Retinal pigment epithelial cell (primary cell): ENCODE results near the gene RPL9.
A peak's percentile ranks its signal among the peaks of the same experiment; 100 is the strongest.
"Not testable (repeated sequence)": the region's sequence is repeated elsewhere in the genome, so short reads cannot be mapped to it uniquely, and the experiment has no call there.

ENCODE experiments used
- DNase-seq: peaks from one replicate; pipeline ENCODE4 v3.0.0-alpha.2; 2010; ENCODE audit warnings: low read depth
- H3K4me3 ChIP-seq: 2 replicates; pipeline ENCODE4 v1.5.1; 2011; ENCODE audit warnings: mild to moderate bottlenecking, low read length, control low read depth, moderate library complexity
- TF ChIP-seq, protein P1 (sequence below): conservative IDR thresholded peaks from 2 replicates; pipeline ENCODE4 v1.5.1; 2011; ENCODE audit warnings: low read depth, low read length, control low read depth, inconsistent platforms

Gene RPL9

DNA sequence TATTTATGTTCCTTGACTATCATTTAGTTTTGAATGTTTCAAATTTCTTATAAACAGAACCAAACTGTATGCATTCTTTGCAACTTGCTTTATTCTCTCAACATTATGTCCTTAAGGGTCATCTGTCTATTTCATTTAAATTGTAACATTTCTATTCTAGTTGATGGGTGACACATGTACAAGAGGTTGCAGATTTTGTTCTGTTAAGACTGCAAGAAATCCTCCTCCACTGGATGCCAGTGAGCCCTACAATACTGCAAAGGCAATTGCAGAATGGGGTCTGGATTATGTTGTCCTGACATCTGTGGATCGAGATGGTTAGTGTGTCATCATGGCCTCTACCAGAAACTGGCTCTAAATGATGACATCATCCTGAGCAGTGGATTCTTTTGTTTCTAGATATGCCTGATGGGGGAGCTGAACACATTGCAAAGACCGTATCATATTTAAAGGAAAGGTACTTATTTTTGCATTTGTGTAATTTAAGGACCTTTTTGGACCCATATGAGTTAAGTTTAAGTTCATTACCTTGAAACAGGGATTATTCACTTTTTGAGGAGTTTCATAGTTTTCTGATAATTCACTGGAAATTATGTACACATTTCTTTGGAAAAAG lies 6.3 kb upstream of the RPL9 start:
- DNase-seq: no peak

GRCh38 chr4:39458161-39458504 lies 589 bp downstream of the RPL9 start:
- H3K4me3 ChIP-seq: peak overlapping the region; percentile 98
- DNase-seq: not testable (repeated sequence)

More for the DNA sequence above, 6.3 kb upstream of the RPL9 start:
- no peak overlapping the region for H3K4me3 ChIP-seq
- TF ChIP-seq, protein P1, sequence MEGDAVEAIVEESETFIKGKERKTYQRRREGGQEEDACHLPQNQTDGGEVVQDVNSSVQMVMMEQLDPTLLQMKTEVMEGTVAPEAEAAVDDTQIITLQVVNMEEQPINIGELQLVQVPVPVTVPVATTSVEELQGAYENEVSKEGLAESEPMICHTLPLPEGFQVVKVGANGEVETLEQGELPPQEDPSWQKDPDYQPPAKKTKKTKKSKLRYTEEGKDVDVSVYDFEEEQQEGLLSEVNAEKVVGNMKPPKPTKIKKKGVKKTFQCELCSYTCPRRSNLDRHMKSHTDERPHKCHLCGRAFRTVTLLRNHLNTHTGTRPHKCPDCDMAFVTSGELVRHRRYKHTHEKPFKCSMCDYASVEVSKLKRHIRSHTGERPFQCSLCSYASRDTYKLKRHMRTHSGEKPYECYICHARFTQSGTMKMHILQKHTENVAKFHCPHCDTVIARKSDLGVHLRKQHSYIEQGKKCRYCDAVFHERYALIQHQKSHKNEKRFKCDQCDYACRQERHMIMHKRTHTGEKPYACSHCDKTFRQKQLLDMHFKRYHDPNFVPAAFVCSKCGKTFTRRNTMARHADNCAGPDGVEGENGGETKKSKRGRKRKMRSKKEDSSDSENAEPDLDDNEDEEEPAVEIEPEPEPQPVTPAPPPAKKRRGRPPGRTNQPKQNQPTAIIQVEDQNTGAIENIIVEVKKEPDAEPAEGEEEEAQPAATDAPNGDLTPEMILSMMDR: peak; percentile 25

GRCh38 chr4:39456946-39457763 lies 1.6 kb downstream of the RPL9 start:
- DNase-seq: no peak
- H3K4me3 ChIP-seq: peak overlapping the region; percentile 98
- TF ChIP-seq, protein P1: no peak

- no peak overlapping the region for H3K4me3 ChIP-seq
- TF ChIP-seq, protein P1: no peak
- no peak for DNase-seq
Observed at GRCh38 chr4:39455486-39455885, 3.2 kb downstream of the RPL9 start.

GRCh38 chr4:39453738-39454137 lies 5.0 kb downstream of the RPL9 start:
- TF ChIP-seq, protein P1: no peak
- H3K4me3 ChIP-seq: no peak overlapping the region
- DNase-seq: no peak

GRCh38 chr4:39452860-39453587 lies 5.7 kb downstream of the RPL9 start:
- TF ChIP-seq, protein P1: no peak

GRCh38 chr4:39452153-39452859 lies 6.4 kb downstream of the RPL9 start:
- DNase-seq: no peak
- H3K4me3 ChIP-seq: no peak overlapping the region
- TF ChIP-seq, protein P1: no peak

More at GRCh38 chr4:39452860-39453587, 5.7 kb downstream of the RPL9 start:
- no peak overlapping the region for H3K4me3 ChIP-seq
- no peak for DNase-seq
